Measurements from ENCODE around the gene TMPRSS7.
"Not testable (repeated sequence)": the region's sequence is repeated elsewhere in the genome, so short reads cannot be mapped to it uniquely, and the experiment has no call there.

Gene TMPRSS7

GRCh38 chr3:112013058-112013783, 21.3 kb upstream of the TMPRSS7 start:
- DNase-seq (ENCODE audit: low read depth), result no peak

DNA sequence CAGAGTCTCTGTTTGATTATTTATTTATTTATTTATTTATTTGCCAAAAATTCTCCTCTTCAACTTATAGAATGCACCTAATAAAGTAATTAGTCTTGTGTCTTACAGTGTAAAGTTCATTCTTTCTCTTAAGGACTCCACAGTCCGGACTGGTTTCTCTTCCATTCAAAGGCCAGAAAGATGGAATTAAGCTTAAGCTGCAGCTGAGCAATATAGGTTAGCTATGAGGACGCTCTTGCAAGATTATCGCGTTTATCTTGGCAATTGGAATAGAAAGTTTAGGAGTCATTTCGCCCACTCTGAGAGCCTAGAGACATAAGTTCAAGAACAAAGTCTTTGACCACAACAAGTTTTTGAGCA, 20.8 kb upstream of the TMPRSS7 start:
- no peak for DNase-seq (ENCODE audit: low read depth)

DNA sequence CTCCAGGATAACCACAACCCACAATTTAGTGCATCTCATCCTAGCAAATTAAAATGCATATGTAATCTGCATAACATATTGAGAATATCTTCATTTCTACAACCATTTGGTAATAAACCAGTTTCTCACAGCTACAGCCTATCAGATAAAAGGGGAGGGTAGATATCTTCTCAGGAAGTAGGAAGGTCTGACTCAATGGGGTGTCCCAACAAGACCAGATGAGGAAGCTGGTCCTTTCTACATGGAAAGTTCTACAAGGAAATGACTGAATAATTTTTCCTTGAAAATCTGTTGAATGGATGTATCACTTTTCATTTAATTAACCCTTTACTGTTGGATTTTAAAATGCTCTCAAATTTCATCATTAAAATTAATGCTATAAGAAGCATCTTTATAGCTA, 17.4 kb upstream of the TMPRSS7 start:
- DNase-seq (ENCODE audit: low read depth), result no peak

DNA sequence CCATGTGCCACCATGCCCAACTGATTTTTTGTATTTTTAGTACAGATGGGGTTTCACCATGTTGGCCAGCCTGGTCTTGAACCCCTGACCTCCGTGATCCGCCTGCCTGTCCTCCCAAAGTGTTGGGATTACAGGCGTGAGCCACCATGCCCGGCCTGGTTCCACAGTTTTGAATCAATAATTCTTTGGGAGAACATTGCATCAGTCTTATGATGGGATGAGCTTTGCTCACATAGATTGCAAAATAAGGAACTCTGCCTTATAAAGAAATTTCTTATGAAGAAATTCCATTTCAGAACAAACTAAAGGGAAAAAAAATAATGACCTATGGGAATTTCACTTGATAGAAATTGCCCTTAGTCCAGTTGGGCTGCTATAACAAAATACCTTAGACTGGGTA, 15.8 kb upstream of the TMPRSS7 start:
- DNase-seq (ENCODE audit: low read depth), result no peak

DNA sequence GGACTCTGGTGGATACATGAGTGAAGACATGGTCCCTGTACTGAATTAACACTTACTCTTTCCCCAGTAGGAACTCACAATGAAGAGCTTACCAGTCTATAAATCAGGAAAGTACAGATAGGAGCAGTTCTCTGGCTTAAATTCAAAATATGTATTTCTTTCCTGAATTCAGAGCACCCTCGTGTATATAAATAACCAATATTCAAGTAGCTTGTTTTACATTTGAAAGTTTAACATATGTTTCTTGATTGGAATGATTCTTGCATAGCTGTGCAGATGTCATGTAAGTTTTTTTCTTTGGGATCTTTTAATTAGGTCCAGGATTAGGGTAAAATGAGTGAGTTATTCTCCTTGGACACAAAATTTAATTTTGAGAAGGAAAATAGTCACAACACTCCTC, 14.8 kb upstream of the TMPRSS7 start:
- DNase-seq (ENCODE audit: low read depth), result no peak

DNA sequence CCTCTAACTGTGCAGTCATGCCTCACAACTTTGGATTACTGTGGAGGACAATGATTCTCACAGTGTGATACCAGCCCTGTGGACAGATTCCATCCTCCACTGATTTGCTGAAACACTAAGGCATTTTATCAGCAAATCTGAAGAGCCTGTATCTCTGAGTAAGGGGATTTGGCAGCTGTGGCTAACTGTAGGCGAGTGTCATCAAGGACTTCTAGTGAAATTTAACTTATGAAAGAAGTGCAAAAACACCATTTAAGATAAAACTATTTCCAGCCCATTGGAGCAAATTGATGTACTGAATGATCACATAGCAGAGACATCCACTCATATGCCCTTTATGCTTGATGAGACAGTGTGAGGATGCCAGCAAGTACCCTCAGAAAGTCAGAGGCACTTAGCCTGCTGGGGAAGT, 13.9 kb upstream of the TMPRSS7 start:
- no peak for DNase-seq (ENCODE audit: low read depth)

- DNase-seq (ENCODE audit: low read depth), result no peak
These were observed 7.4 kb upstream of the TMPRSS7 start for GRCh38 chr3:112027142-112027541.

DNA sequence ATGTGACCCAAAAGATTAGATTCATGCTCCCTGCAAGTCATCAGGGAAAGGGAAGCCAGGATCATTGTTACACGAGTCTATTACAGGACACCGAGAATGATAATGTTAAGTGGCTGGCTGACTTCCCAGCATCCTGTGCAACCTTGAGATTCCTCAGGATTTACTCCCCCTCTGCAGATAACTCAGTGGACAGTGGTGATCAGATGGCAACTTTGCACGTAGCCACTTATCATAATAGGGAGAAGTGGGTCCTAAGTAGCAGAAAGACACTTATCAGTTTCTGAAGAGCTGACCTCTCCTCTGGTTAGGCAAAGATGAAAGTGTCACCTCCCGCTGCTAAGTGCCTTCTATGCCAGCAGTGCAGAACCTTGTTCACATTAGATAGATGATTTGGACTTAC, 6.7 kb upstream of the TMPRSS7 start:
- no peak for DNase-seq (ENCODE audit: low read depth)

- DNase-seq (ENCODE audit: low read depth), result no peak
These were observed 3.6 kb upstream of the TMPRSS7 start for GRCh38 chr3:112030901-112031300.

GRCh38 chr3:112032098-112032731, 2.3 kb upstream of the TMPRSS7 start:
- DNase-seq (ENCODE audit: low read depth), result no peak

GRCh38 chr3:112035241-112035640, 705 bp downstream of the TMPRSS7 start:
- no peak for DNase-seq (ENCODE audit: low read depth)

- not testable (repeated sequence) for DNase-seq (ENCODE audit: low read depth)
These were observed 2.7 kb downstream of the TMPRSS7 start for GRCh38 chr3:112037194-112037593.

DNA sequence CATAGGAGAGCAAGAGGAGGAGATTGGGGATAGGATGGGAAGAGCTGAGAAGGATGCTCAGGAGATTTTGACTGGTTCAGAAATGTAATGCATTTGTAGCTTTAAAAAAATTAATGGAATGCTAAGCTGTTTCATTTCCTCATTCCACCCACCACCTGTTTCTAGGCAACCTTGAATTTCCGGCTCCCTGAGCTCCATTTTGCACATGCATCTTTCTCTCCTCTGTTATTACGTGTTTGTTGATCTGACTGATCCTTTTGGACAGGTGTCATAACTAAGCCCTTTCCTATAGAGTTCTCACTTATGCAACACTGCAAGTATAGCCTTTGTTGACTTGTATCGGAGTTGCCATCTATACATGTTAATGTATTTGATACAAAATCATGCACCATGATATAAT, 4.3 kb downstream of the TMPRSS7 start:
- DNase-seq (ENCODE audit: low read depth), result no peak

DNA sequence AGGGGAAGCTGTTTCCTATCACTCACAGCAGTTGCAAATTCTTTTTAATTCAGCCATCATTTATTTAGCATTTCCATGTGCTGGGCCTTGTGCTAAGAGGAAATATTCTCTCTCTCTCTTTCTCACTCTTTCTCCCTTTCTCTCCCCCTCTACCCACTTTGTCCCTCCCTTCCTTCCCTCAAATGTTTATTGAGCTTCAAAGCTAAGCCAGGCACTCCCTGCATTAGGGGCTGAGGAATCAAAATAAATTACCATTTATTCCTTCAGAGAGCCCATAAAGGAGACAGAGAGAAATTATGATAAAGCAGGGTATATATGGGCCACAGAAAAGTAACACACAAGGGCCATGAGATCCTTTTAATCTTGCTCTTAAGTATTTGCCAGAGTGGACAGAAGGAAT, 6.8 kb downstream of the TMPRSS7 start:
- no peak for DNase-seq (ENCODE audit: low read depth)

- DNase-seq (ENCODE audit: low read depth), result no peak
These were observed 8.3 kb downstream of the TMPRSS7 start for GRCh38 chr3:112042842-112043280.

DNA sequence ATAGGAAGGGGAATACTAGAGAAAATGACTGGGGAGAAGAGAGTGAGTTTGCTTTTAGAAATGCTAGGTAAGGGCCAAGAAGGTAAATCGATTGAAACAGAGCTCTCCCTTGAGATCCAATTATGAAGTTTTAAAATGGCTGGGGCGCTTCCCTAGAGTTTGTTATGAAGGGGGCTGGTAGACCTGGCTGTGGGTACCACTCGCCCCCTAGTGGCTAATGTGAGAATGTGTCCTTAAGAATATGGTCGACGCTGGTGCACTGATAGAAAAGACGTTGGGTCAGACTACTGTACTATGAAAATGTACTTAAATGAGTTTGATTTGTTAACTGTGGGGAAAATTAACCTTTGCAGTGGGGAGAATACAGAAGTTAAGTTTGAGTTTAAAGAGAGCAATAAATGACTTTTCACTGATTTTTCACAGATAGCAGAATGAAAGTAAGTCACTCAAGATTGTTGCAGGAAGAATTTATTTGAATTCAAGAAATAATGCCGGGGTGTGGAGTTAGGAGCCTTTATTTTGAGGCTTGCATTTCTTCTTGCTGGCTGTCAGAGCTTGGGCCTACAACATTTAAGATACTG, 9.2 kb downstream of the TMPRSS7 start:
- DNase-seq (ENCODE audit: low read depth), result peak; percentile 1

DNA sequence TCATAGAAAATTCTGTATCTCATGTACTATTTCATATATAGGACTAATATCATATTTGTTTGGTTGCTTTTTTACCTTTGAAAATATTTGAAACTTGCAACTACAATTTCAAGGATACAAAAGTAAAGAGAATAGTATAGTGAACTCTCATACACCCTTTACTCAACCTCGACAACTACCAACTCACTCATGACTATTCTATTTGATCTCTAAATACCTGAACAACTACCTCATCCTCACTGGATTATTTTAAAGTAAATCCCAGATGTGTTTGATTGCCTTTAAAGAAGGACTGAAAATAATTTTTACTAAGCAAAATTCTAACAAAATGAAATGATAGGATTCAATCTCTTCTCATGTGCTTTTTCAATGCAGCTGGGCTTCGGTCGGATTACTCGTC, 12.1 kb downstream of the TMPRSS7 start:
- DNase-seq (ENCODE audit: low read depth), result no peak

- no peak for DNase-seq (ENCODE audit: low read depth)
These were observed 12.7 kb downstream of the TMPRSS7 start for GRCh38 chr3:112047264-112047663.

DNA sequence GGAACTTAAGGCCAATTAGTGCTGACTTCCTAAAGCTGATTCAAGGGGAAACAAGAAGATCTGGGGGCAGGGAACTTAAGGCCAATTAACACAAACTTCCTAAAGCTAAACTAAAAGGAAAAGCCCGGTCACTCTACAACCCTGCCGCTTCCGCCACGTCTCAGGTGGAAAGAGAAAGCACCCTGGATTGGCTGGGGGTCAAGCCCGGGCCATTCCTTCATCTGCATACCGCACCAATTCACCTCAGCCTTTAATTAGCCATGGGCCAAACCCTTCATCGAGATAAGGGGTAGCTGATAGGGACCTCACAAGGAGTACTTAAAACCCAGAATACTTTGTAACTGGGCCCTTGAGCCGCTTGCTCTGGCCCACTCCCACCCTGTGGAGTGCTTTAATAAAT, 14.4 kb downstream of the TMPRSS7 start:
- DNase-seq (ENCODE audit: low read depth), result no peak

DNA sequence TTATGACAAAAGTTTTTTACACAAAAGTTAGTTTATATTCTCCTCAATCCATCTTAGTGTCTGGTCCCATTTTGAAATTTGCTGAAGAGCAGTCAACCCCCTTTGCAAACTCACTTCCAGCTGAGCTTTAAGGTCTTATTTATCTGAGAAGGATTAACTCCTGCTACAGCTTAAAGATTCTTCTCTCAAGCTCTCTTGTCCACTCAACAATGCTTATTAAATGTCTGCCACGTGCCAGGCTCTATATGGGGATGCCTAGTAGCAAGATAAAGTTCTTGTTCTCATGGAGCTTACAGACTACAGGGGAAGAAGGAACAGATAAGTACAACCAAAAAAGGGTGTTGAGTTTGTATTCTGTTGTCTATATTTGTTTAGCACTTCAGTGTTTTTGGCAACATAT, 18.7 kb downstream of the TMPRSS7 start:
- DNase-seq (ENCODE audit: low read depth), result no peak

GRCh38 chr3:112056451-112056929, 22.0 kb downstream of the TMPRSS7 start:
- DNase-seq (ENCODE audit: low read depth), result no peak

- DNase-seq (ENCODE audit: low read depth), result no peak
These were observed 25.0 kb downstream of the TMPRSS7 start for GRCh38 chr3:112059497-112059896.

GRCh38 chr3:112061152-112061551, 26.6 kb downstream of the TMPRSS7 start:
- DNase-seq (ENCODE audit: low read depth), result no peak
